ENCODE data around the gene SLAMF9.
"Not testable (repeated sequence)": the region's sequence is repeated elsewhere in the genome, so short reads cannot be mapped to it uniquely, and the experiment has no call there.

Gene SLAMF9

GRCh38 chr1:159920202-159920601 lies 33.8 kb downstream of the SLAMF9 start:
- no peak for DNase-seq

GRCh38 chr1:159919236-159919865 lies 34.7 kb downstream of the SLAMF9 start:
- DNase-seq = no peak

- no peak for DNase-seq
Observed at GRCh38 chr1:159918352-159919200, 35.5 kb downstream of the SLAMF9 start.

- no peak for DNase-seq
Observed at GRCh38 chr1:159917533-159918351, 36.3 kb downstream of the SLAMF9 start.

GRCh38 chr1:159916242-159917051 lies 37.6 kb downstream of the SLAMF9 start:
- DNase-seq = no peak

- no peak for DNase-seq
Observed at GRCh38 chr1:159915571-159916241, 38.3 kb downstream of the SLAMF9 start.

- DNase-seq = no peak
Observed at GRCh38 chr1:159914252-159915018, 39.6 kb downstream of the SLAMF9 start.

- DNase-seq = no peak
Observed at GRCh38 chr1:159913451-159914192, 40.4 kb downstream of the SLAMF9 start.

- DNase-seq = no peak
Observed at GRCh38 chr1:159911326-159912070, 42.5 kb downstream of the SLAMF9 start.

- DNase-seq = no peak
Observed at GRCh38 chr1:159908031-159908940, 45.8 kb downstream of the SLAMF9 start.

- no peak for DNase-seq
Observed at GRCh38 chr1:159906960-159907359, 47.1 kb downstream of the SLAMF9 start.

- not testable (repeated sequence) for DNase-seq
Observed at GRCh38 chr1:159904036-159904435, 50.0 kb downstream of the SLAMF9 start.

GRCh38 chr1:159902541-159902940 lies 51.5 kb downstream of the SLAMF9 start:
- no peak for DNase-seq

All from NCI-H2171 (cell line).